CD4-positive, alpha-beta memory T cell (primary cell): ENCODE measurements around the gene FOLR1. TPM values are rescaled to one million over a fixed set of nuclear protein-coding genes. Genes with fewer than 3 reads are reported as not detected.

Experiments used
- CTCF ChIA-PET: fragments of 350-600 bp; sonication (Branson Sonifier 250); formaldehyde crosslinking; loops from one replicate; lab custom pipeline; 2021; ENCODE audit warnings: inconsistent platforms; ENCODE audit not compliant: partially characterized antibody; lab: Charles Lee
- POLR2A ChIA-PET: fragments of 350-600 bp; sonication (Branson Sonifier 250); formaldehyde crosslinking; loops from one replicate; lab custom pipeline; 2021; ENCODE audit not compliant: partially characterized antibody; lab: Charles Lee
- DNase-seq, 5 donors: peaks; one replicate each; pipeline versions ENCODE4 v3.0.0 to v3.0.0-alpha.2; 2020 to 2022; ENCODE audit warnings: mixed read lengths in 1 of 5
- H3K27ac ChIP-seq: one replicate; pipeline ENCODE4 v1.7.0; 2013; ENCODE audit warnings: low read depth, low read length
- H3K27me3 ChIP-seq: 2 replicates; pipeline ENCODE4 v1.7.0; 2013; ENCODE audit warnings: mild to moderate bottlenecking, low read length, moderate library complexity; ENCODE audit not compliant: insufficient read depth
- H3K36me3 ChIP-seq: 2 replicates; pipeline ENCODE4 v1.7.0; 2013; ENCODE audit warnings: mild to moderate bottlenecking, low read length, moderate library complexity; ENCODE audit not compliant: insufficient read depth
- H3K4me1 ChIP-seq: 2 replicates; pipeline ENCODE4 v1.7.0; 2013; ENCODE audit warnings: mild to moderate bottlenecking, low read length, moderate library complexity; ENCODE audit not compliant: insufficient read depth
- H3K4me3 ChIP-seq, 2 donors: one replicate each; pipeline ENCODE4 v1.7.0; 2013; ENCODE audit warnings: low read length in 2 of 2, mild to moderate bottlenecking in 1 of 2
- H3K9me3 ChIP-seq, 2 donors: one replicate each; pipeline ENCODE4 v1.7.0; 2013; ENCODE audit warnings: low read length in 2 of 2, control low read depth in 1 of 2; ENCODE audit not compliant: control insufficient read depth in 1 of 2
- H3K27ac Mint-ChIP-seq, 7 donors: one replicate each; pipeline ENCODE4 v1.8.0; 2020 to 2021; ENCODE audit warnings: mixed read lengths in 7 of 7, mild to moderate bottlenecking in 6 of 7, inconsistent platforms in 3 of 7, moderate library complexity in 3 of 7
- H3K27me3 Mint-ChIP-seq, 2 donors: one replicate each; pipeline ENCODE4 v1.8.0; 2020 to 2021; ENCODE audit warnings: mixed read lengths in 2 of 2
- H3K36me3 Mint-ChIP-seq, 2 donors: one replicate each; pipeline ENCODE4 v1.8.0; 2020 to 2021; ENCODE audit warnings: mixed read lengths in 2 of 2, inconsistent platforms in 1 of 2, mild to moderate bottlenecking in 1 of 2
- H3K4me1 Mint-ChIP-seq, 4 donors: one replicate each; pipeline ENCODE4 v1.8.0; 2020 to 2021; ENCODE audit warnings: mixed read lengths in 4 of 4, mild to moderate bottlenecking in 1 of 4
- H3K4me3 Mint-ChIP-seq, 8 donors: one replicate each; pipeline ENCODE4 v1.8.0; 2020 to 2021; ENCODE audit warnings: mixed read lengths in 8 of 8, mild to moderate bottlenecking in 7 of 8, moderate library complexity in 6 of 8, inconsistent platforms in 3 of 8
- H3K9me3 Mint-ChIP-seq, 8 donors: one replicate each; pipeline ENCODE4 v1.8.0; 2020 to 2021; ENCODE audit warnings: mixed read lengths in 8 of 8, mild to moderate bottlenecking in 5 of 8, inconsistent platforms in 3 of 8, moderate library complexity in 1 of 8
- intact Hi-C: fragments of 100-400 bp; cut with micrococcal nuclease; formaldehyde crosslinking; loops from one replicate; pipeline ENCODE4 v1.15.1; 2023
- polyA plus RNA-seq, 2 donors: library from polyadenylated mRNA; unstranded; fragments of 300-500 nt; fragmentation: Illumina TruSeq; gene quantifications; one replicate each; pipeline ENCODE4 v1.2.3, GENCODE V29; 2021
- total RNA-seq, 2 experiments: library from RNA; stranded (reverse); gene quantifications; one replicate each; pipeline ENCODE4 v1.2.3, GENCODE V29; 2021

Gene FOLR1
- total and polyA plus RNA-seq, 4 experiments from 2014 or later, result not detected

DNA sequence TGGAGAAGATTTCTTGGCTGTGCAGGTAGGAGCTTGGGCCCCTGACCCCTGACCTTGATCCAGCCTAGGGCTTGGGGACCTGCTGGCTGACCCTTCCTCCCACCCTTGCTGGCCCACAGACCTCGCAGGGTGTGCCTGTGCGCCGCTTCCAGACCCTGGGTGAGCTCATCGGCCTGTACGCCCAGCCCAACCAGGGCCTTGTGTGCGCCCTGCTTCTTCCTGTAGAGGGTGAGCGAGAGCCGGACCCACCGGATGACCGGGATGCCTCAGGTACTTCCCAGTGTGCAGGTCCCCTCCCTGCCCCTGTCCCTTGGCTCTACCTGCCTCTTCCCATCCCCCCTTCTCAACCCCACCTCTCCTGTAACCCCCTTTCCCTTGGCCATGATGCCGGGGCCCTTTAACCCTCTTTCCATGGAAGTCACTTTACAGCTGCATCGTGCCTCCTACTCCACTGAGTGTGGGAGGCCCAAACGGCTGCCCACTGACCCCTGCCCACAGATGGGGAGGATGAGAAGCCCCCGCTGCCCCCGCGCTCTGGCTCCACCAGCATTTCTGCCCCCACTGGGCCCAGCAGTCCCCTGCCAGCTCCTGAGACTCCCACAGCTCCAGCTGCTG lies 36.4 kb downstream of the FOLR1 start:
- POLR2A ChIA-PET, result no interaction called here
- Mint-ChIP-seq H3K27ac (peak overlapping the region in 1 of 7 donors; percentile 22), H3K4me1 (peaks cover 5 to 19% (median 13%) of the 10 kb centered on the region in 4 donors), H3K27me3 (no peaks in the 10 kb centered on the region), H3K9me3 (no peaks in the 10 kb centered on the region), H3K36me3 (peaks cover 22 to 58% of the 10 kb centered on the region in 2 donors), H3K4me3 (no peak overlapping the region)
- DNase-seq, result no peak
- Histone ChIP-seq H3K9me3 (no peaks in the 10 kb centered on the region), H3K4me1 (peaks cover 9% of the 10 kb centered on the region), H3K27ac (no peak overlapping the region), H3K36me3 (peaks cover 38% of the 10 kb centered on the region), H3K27me3 (no peaks in the 10 kb centered on the region), H3K4me3 (no peak overlapping the region)
- CTCF ChIA-PET, result no interaction called here
- intact Hi-C loops, result no loop called here

DNA sequence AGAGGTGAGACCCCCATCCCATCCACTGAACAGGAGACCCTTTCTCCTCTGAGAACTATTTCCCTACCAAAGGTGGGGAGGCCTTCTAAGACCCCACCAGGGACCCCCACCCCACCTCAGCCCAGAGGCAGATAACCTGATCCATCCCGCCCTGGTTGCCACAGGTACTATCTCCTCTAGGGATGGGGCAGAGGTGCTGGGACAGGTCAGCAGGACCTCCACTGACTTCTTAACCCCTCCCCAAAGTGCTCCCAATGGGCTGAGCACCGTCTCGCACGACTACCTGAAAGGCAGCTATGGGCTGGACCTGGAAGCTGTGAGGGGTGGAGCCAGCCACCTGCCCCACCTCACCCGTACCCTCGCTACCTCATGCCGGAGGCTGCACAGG lies 36.9 kb downstream of the FOLR1 start:
- H3K27ac Mint-ChIP-seq, result peak overlapping the region in 1 of 7 donors; percentile 58
- intact Hi-C loops, result no loop called here
- Histone ChIP-seq H3K36me3 (peaks cover 41% of the 10 kb centered on the region), H3K4me1 (peaks cover 9% of the 10 kb centered on the region), H3K9me3 (no peaks in the 10 kb centered on the region), H3K4me3 (no peak overlapping the region), H3K27me3 (no peaks in the 10 kb centered on the region), H3K27ac (no peak overlapping the region)
- no peak for DNase-seq
- peak overlapping the region in 1 of 8 donors; percentile 12 for H3K4me3 Mint-ChIP-seq
- POLR2A ChIA-PET, result no interaction called here
- H3K36me3 Mint-ChIP-seq, result peaks cover 25 to 63% of the 10 kb centered on the region in 2 donors
- H3K4me1 Mint-ChIP-seq, result peaks cover 5 to 21% (median 13%) of the 10 kb centered on the region in 4 donors
- H3K27me3 Mint-ChIP-seq, result no peaks in the 10 kb centered on the region
- CTCF ChIA-PET, result no interaction called here
- H3K9me3 Mint-ChIP-seq, result no peaks in the 10 kb centered on the region

DNA sequence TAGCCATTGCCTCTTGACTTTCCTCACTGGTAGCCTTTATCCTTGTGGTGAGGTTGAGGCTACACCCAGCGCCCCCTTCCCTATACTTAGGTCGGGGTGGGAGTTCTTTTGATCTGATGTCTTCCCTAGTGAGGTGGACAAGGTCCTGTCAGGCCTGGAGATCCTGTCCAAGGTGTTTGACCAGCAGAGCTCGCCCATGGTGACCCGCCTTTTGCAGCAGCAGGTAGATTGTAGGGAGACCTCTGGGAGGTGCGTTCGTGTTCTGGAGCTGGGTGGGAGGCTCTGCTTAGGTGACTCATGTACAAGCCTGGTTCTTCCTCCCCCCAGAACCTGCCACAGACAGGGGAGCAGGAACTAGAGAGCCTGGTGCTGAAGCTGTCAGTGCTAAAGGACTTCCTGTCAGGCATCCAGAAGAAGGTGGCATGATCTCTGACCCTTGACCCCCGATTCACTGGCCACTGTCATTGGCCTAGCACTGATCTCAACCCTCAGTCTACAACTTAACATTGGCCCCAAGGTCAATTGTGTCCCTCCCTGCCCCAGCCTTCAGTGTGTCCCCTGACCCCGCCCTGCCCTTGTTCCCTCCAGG lies 37.5 kb downstream of the FOLR1 start:
- POLR2A ChIA-PET, result no interaction called here
- intact Hi-C loops, result no loop called here

DNA sequence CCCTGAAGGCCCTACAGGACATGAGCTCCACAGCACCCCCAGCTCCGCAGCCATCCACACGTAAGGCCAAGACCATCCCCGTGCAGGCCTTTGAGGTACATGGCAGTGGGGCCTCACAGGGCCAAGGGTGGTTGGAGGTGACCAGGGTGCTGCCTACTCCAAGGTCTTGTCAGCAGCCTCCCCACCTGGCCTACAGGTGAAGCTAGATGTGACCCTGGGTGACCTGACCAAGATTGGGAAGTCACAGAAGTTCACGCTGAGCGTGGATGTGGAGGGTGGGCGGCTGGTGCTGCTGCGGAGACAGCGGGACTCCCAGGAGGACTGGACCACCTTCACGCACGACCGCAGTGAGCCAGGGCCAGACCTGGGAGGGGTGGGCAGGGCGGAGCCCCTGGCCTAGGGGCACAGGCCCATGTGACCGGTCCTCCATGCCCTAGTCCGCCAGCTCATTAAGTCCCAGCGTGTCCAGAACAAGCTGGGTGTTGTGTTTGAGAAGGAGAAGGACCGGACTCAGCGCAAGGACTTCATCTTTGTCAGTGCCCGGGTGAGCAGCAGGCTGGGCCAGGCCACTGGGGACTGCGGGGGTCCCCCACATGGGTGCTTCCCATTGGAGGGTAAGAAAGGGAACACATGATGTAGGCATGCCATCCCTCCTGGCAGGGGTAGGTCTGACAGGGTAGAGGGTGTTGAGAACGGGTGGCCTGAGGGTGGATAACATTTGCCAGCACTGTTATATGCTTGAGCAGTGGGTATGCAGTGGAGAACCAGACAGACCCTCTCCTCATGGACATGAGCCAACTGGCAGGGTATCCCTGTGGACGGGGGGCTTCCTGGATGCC lies 38.2 kb downstream of the FOLR1 start:
- H3K27ac ChIP-seq, result no peak overlapping the region
- Mint-ChIP-seq H3K4me1 (peaks cover 5 to 22% (median 9%) of the 10 kb centered on the region in 4 donors), H3K27me3 (no peaks in the 10 kb centered on the region), H3K4me3 (no peak overlapping the region), H3K27ac (peak overlapping the region in 2 of 7 donors; percentile 4 to 23), H3K9me3 (no peaks in the 10 kb centered on the region), H3K36me3 (peaks cover 25 to 71% of the 10 kb centered on the region in 2 donors)
- H3K4me1 ChIP-seq, result peaks cover 8% of the 10 kb centered on the region
- ChIA-PET POLR2A (no interaction called here), CTCF (interaction anchor here (0.6 kb wide), 1 partner anchor 14 kb away, joined by 3 read pairs; no protein-coding TSS in a partner anchor)
- no peaks in the 10 kb centered on the region for H3K27me3 ChIP-seq
- intact Hi-C loops, result no loop called here
- H3K36me3 ChIP-seq, result peaks cover 52% of the 10 kb centered on the region
- no peak overlapping the region for H3K4me3 ChIP-seq
- no peak for DNase-seq
- no peaks in the 10 kb centered on the region for H3K9me3 ChIP-seq

More for the DNA sequence above, 37.5 kb downstream of the FOLR1 start:
- H3K27me3 ChIP-seq, result no peaks in the 10 kb centered on the region
- no peak overlapping the region for H3K27ac ChIP-seq
- CTCF ChIA-PET, result interaction anchor here (0.6 kb wide), 1 partner anchor 13 kb away, joined by 3 read pairs; no protein-coding TSS in a partner anchor
- no peaks in the 10 kb centered on the region for H3K9me3 ChIP-seq
- no peak overlapping the region for H3K4me3 ChIP-seq
- peaks cover 9% of the 10 kb centered on the region for H3K4me1 ChIP-seq
- Mint-ChIP-seq H3K4me1 (peaks cover 5 to 23% (median 10%) of the 10 kb centered on the region in 4 donors), H3K36me3 (peaks cover 25 to 64% of the 10 kb centered on the region in 2 donors), H3K9me3 (no peaks in the 10 kb centered on the region), H3K27ac (peak overlapping the region in 3 of 7 donors; percentile 4 to 58 (median 12)), H3K27me3 (no peaks in the 10 kb centered on the region), H3K4me3 (no peak overlapping the region)
- DNase-seq, result no peak
- H3K36me3 ChIP-seq, result peaks cover 47% of the 10 kb centered on the region

DNA sequence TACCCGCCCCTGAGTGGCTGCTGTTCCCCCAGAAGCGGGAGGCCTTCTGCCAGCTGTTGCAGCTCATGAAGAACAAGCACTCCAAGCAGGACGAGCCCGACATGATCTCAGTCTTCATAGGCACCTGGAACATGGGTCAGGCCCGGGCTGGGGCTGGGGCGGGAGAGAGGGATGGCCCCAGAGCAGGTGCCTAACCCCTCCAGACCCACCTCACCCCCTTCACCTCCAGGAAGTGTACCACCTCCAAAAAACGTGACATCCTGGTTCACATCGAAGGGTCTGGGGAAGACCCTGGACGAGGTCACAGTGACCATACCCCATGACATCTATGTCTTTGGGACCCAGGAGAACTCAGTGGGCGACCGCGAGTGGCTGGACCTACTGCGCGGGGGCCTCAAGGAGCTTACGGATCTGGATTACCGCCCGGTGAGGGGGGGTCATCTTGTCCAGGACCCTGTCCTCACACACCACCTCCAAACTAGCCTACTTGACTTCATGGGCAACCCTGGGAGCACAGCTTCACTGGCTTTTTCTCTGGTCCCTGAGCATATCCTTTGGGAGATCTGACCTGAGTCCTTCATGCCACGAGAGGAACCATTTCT lies 38.9 kb downstream of the FOLR1 start:
- ChIA-PET POLR2A (no interaction called here), CTCF (interaction anchor here (1.3 kb wide), 1 partner anchor 48 kb away, joined by 3 read pairs; no protein-coding TSS in a partner anchor)
- peak overlapping the region in 1 of 7 donors; percentile 51 for H3K27ac Mint-ChIP-seq
- Histone ChIP-seq H3K27me3 (no peaks in the 10 kb centered on the region), H3K4me1 (peaks cover under 1% of the 10 kb centered on the region), H3K9me3 (no peaks in the 10 kb centered on the region), H3K4me3 (no peak overlapping the region), H3K27ac (no peak overlapping the region), H3K36me3 (peaks cover 56% of the 10 kb centered on the region)
- peaks cover 25 to 70% of the 10 kb centered on the region in 2 donors for H3K36me3 Mint-ChIP-seq
- H3K4me3 Mint-ChIP-seq, result no peak overlapping the region
- no peaks in the 10 kb centered on the region for H3K9me3 Mint-ChIP-seq
- peaks cover 0 to 15% (median 3%) of the 10 kb centered on the region in 4 donors for H3K4me1 Mint-ChIP-seq
- no peak for DNase-seq
- intact Hi-C loops, result no loop called here
- H3K27me3 Mint-ChIP-seq, result no peaks in the 10 kb centered on the region

DNA sequence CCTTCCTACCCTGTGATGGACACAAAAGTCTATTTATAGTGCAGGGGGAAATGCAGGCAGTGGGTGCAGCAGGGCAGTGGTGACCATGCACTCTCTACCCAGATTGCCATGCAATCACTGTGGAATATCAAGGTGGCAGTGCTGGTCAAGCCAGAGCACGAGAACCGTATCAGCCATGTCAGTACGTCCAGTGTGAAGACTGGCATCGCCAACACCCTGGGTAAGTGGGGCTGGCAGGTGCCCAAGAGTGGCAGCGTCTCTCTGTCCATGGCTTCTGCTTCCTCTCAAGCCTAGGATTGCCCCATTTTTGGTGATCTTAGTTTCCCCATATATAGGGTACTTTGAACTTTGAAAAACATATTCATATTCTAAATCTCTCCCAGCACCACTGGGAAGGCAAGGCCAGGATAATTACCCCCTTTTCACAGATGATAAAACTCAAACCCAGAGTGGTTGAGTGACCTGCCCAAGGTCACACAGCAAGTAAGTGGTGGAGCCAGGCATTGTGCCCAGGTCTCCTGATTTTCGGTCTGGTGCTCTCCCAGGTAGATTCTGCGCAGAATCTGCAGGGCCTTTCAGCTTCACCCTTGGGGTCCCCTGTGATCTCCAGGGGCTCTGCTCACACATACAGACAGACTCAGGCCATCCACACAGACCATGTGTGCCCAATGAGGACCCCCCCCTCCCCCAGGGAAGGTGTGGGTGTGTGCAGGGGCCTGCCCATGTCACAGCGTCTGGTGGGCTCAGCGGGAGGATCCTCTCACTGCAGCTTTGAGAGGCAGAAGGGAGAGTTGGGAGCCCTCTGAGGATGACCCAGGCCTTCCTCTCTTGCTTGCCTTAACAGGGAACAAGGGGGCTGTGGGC lies 39.7 kb downstream of the FOLR1 start:
- no peak overlapping the region for H3K27ac ChIP-seq
- DNase-seq, result peak in 1 of 5 donors; percentile 17
- no peaks in the 10 kb centered on the region for H3K4me1 ChIP-seq
- H3K36me3 Mint-ChIP-seq, result peaks cover 28 to 76% of the 10 kb centered on the region in 2 donors
- intact Hi-C loops, result no loop called here
- no peaks in the 10 kb centered on the region for H3K27me3 ChIP-seq
- no peak overlapping the region for H3K4me3 ChIP-seq
- no peak overlapping the region for H3K4me3 Mint-ChIP-seq
- peak overlapping the region in 1 of 7 donors; percentile 51 for H3K27ac Mint-ChIP-seq
- H3K9me3 Mint-ChIP-seq, result no peaks in the 10 kb centered on the region
- H3K9me3 ChIP-seq, result no peaks in the 10 kb centered on the region
- POLR2A ChIA-PET, result no interaction called here
- peaks cover 0 to 11% (median 2%) of the 10 kb centered on the region in 4 donors for H3K4me1 Mint-ChIP-seq
- H3K36me3 ChIP-seq, result peaks cover 56% of the 10 kb centered on the region
- H3K27me3 Mint-ChIP-seq, result no peaks in the 10 kb centered on the region
- CTCF ChIA-PET, result interaction anchor here (1.3 kb wide), 1 partner anchor 49 kb away, joined by 3 read pairs; no protein-coding TSS in a partner anchor
